Lower lobe of right lung (tissue), 2 donors: ENCODE measurements around the gene DENND5B. TPM values are rescaled to one million over a fixed set of nuclear protein-coding genes. Genes with fewer than 3 reads are reported as not detected.

Experiments used
- ATAC-seq, 2 donors: fragments of 200-7000 bp; cut with Tn5 transposase; one replicate each; pipeline ENCODE4 v1.9.1; 2020 to 2022; ENCODE audit warnings: mild to moderate bottlenecking in 2 of 2, moderate library complexity in 2 of 2
- DNase-seq: peaks from one replicate; pipeline ENCODE4 v3.0.0-alpha.2; 2020
- H3K27ac ChIP-seq: fragments of 200-600 bp; one replicate; pipeline ENCODE4 v1.8.0; 2022
- H3K27me3 ChIP-seq: fragments of 200-600 bp; one replicate; pipeline ENCODE4 v1.8.0; 2022; ENCODE audit warnings: low read depth
- H3K36me3 ChIP-seq: fragments of 200-600 bp; one replicate; pipeline ENCODE4 v1.8.0; 2022; ENCODE audit warnings: mild to moderate bottlenecking
- H3K4me1 ChIP-seq: fragments of 200-600 bp; one replicate; pipeline ENCODE4 v1.8.0; 2022
- H3K4me3 ChIP-seq: fragments of 200-600 bp; one replicate; pipeline ENCODE4 v1.8.0; 2022; ENCODE audit warnings: mild to moderate bottlenecking
- H3K9me3 ChIP-seq: fragments of 200-600 bp; one replicate; pipeline ENCODE4 v1.8.0; 2022
- CTCF ChIP-seq: fragments of 200-600 bp; IDR thresholded peaks from one replicate; pipeline ENCODE4 v1.8.0; 2022; ENCODE audit warnings: antibody characterized with exemption, mild to moderate bottlenecking
- intact Hi-C: fragments of 100-400 bp; cut with DNase I; formaldehyde crosslinking; loops from one replicate; pipeline ENCODE4 v1.11.0; 2022
- total RNA-seq: library from RNA; stranded (reverse); fragmentation: NEBNext Ultra II Directional; extraction: Animal tissue kit (Norgen Biotek cat#: 25700); gene quantifications from one replicate; pipeline ENCODE4 v1.2.1, GENCODE V29; 2021
- donor health status: DM: no; HTN: yes; CAD: no; lungs with severe emphysema.

Gene DENND5B
- total RNA-seq, 1 donor from 2014 or later, result 6.0 TPM

DNA sequence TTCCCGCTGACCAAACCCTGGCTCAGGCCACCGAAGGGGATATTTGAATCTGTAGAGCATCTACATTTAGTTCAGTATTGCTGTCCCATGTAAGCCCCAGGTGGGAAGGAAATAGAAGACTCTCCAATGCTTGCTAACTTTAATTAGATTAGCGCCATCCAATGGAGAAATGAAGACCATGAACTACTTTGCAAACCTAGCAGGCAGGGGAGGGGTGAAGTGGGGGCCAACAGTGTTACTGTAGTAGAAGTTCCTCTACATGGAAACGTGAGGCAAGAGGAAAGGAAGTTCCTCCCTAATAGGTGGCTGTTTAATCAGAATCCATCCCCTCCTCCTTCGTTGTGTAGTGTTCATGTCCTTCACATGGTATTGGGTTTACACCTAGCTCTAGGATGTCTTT, 9.3 kb upstream of the DENND5B start:
- H3K4me3 ChIP-seq, result no peak overlapping the region
- H3K9me3 ChIP-seq, result no peaks in the 10 kb centered on the region
- H3K4me1 ChIP-seq, result no peaks in the 10 kb centered on the region
- DNase-seq (no peak), ATAC-seq (no peak)
- no peak overlapping the region for H3K27ac ChIP-seq
- TF ChIP-seq CTCF, result no peak
- no peaks in the 10 kb centered on the region for H3K27me3 ChIP-seq
- intact Hi-C loops, result no loop called here
- H3K36me3 ChIP-seq, result no peaks in the 10 kb centered on the region

DNA sequence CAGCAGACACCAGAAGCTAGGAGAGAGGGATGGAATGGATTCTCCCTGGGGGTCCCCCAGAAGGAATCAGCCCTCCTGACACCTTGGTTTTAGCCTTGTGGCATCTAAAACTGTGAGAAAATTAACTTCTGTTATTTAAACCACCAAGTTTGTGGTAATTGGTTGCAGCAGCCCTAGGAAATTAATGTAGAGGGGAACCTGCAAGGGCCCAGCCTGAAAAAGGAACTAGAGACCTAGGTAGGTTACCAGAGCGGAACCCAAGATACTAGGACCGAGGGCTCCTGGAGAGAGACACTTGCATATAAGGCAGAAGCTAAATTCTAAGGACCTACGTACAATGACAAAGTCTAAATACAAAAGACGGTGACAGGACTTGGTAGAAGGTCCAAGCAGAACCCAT, 8.1 kb upstream of the DENND5B start:
- Histone ChIP-seq H3K27ac (no peak overlapping the region), H3K9me3 (no peaks in the 10 kb centered on the region), H3K36me3 (no peaks in the 10 kb centered on the region), H3K4me3 (no peak overlapping the region), H3K4me1 (no peaks in the 10 kb centered on the region), H3K27me3 (no peaks in the 10 kb centered on the region)
- ATAC-seq, result no peak
- TF ChIP-seq CTCF, result no peak
- no peak for DNase-seq
- intact Hi-C loops, result no loop called here

- TF ChIP-seq CTCF, result no peak
- intact Hi-C loops, result no loop called here
- no peak overlapping the region for H3K4me3 ChIP-seq
- ATAC-seq, result no peak
- no peaks in the 10 kb centered on the region for H3K9me3 ChIP-seq
- no peak overlapping the region for H3K27ac ChIP-seq
- H3K4me1 ChIP-seq, result no peaks in the 10 kb centered on the region
- no peak for DNase-seq
- H3K36me3 ChIP-seq, result no peaks in the 10 kb centered on the region
- H3K27me3 ChIP-seq, result no peaks in the 10 kb centered on the region
Measured at GRCh38 chr12:31597066-31597465, 6.1 kb upstream of the DENND5B start.

DNA sequence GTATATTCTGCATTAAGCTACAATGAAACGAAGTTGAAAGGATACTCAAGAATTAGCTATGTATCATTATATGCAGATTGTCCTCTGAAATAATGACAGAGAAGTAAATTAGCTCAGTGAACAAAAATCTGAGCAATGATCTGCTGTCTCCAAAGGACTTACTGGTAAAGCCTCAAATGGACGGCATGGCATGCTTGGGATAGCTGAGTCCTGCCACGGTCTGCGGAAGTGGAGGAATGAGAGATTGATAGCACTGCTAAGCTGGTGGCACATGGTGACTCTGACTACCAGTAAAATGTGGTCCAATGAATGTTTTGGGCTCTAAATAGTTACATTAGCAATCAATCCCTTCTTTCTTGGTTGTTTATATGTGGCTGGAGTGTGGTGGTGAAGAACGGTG, 3.7 kb upstream of the DENND5B start:
- intact Hi-C loops, result no loop called here
- ATAC-seq (no peak), DNase-seq (no peak)
- Histone ChIP-seq H3K4me3 (no peak overlapping the region), H3K27ac (no peak overlapping the region), H3K27me3 (no peaks in the 10 kb centered on the region), H3K36me3 (no peaks in the 10 kb centered on the region), H3K4me1 (peaks cover 8% of the 10 kb centered on the region), H3K9me3 (no peaks in the 10 kb centered on the region)
- no peak for TF ChIP-seq CTCF

GRCh38 chr12:31591380-31591901, 505 bp upstream of the DENND5B start:
- no peak for TF ChIP-seq CTCF
- H3K27me3 ChIP-seq, result no peaks in the 10 kb centered on the region
- peaks cover 20% of the 10 kb centered on the region for H3K4me1 ChIP-seq
- H3K27ac ChIP-seq, result peak overlapping the region; percentile 65
- intact Hi-C loops, result no loop called here
- H3K4me3 ChIP-seq, result peak overlapping the region; percentile 90
- no peak for DNase-seq
- no peaks in the 10 kb centered on the region for H3K36me3 ChIP-seq
- H3K9me3 ChIP-seq, result no peaks in the 10 kb centered on the region
- no peak for ATAC-seq
